HG02763 (cell line): Measurements from ENCODE around the gene MRNIP.
"Not testable (repeated sequence)": the region's sequence is repeated elsewhere in the genome, so short reads cannot be mapped to it uniquely, and the experiment has no call there.

ENCODE experiments used
- ATAC-seq: cut with Tn5 transposase; IDR thresholded peaks from one replicate; pipeline ENCODE4 v1.9.1; 2021; ENCODE audit warnings: mild to moderate bottlenecking, moderate library complexity; ENCODE audit not compliant: unreplicated experiment

The MRNIP gene

GRCh38 chr5:179872055-179872827 lies 13.6 kb upstream of the MRNIP start:
- ATAC-seq = no peak

GRCh38 chr5:179871533-179871932 lies 12.9 kb upstream of the MRNIP start:
- not testable (repeated sequence) for ATAC-seq

- no peak for ATAC-seq
Measured at GRCh38 chr5:179870952-179871351, 12.3 kb upstream of the MRNIP start.

- no peak for ATAC-seq
Measured at GRCh38 chr5:179870403-179870903, 11.8 kb upstream of the MRNIP start.

- no peak for ATAC-seq
Measured at GRCh38 chr5:179869641-179870402, 11.2 kb upstream of the MRNIP start.

- ATAC-seq = no peak
Measured at GRCh38 chr5:179869101-179869500, 10.5 kb upstream of the MRNIP start.

GRCh38 chr5:179868541-179868940 lies 9.9 kb upstream of the MRNIP start:
- ATAC-seq = no peak

- no peak for ATAC-seq
Measured at GRCh38 chr5:179867476-179867875, 8.9 kb upstream of the MRNIP start.

GRCh38 chr5:179867079-179867465 lies 8.5 kb upstream of the MRNIP start:
- no peak for ATAC-seq

- no peak for ATAC-seq
Measured at GRCh38 chr5:179866241-179867078, 7.8 kb upstream of the MRNIP start.

GRCh38 chr5:179865491-179866240 lies 7.0 kb upstream of the MRNIP start:
- no peak for ATAC-seq

- no peak for ATAC-seq
Measured at GRCh38 chr5:179864686-179865085, 6.1 kb upstream of the MRNIP start.

GRCh38 chr5:179863449-179864085 lies 5.0 kb upstream of the MRNIP start:
- no peak for ATAC-seq

GRCh38 chr5:179862891-179863290 lies 4.3 kb upstream of the MRNIP start:
- ATAC-seq = no peak

GRCh38 chr5:179862296-179862695 lies 3.7 kb upstream of the MRNIP start:
- ATAC-seq = no peak

- ATAC-seq = no peak
Measured at GRCh38 chr5:179860301-179860700, 1.7 kb upstream of the MRNIP start.

GRCh38 chr5:179858241-179858585 lies 404 bp downstream of the MRNIP start:
- ATAC-seq = peak; percentile 33

GRCh38 chr5:179854356-179854755 lies 4.3 kb downstream of the MRNIP start:
- ATAC-seq = no peak

- ATAC-seq = peak; percentile 81
Measured at GRCh38 chr5:179852993-179853547, 5.5 kb downstream of the MRNIP start.

- no peak for ATAC-seq
Measured at GRCh38 chr5:179841621-179842020, 17.0 kb downstream of the MRNIP start.
